Esophagus squamous epithelium (tissue), 5 donors: ENCODE results near the gene BARX2. TPM values are rescaled to one million over a fixed set of nuclear protein-coding genes. Genes with fewer than 3 reads are reported as not detected.

ENCODE experiments used
- DNase-seq: peaks from one replicate; lab custom pipeline; 2025; lab: John Stamatoyannopoulos, UW
- H3K27ac ChIP-seq, 4 donors: fragments of 200-600 bp; sonication (generic); one replicate each; pipeline ENCODE4 v1.5.1; 2016 to 2019; ENCODE audit warnings: mild to moderate bottlenecking in 1 of 4
- H3K27me3 ChIP-seq, 4 donors: fragments of 200-600 bp; sonication (generic); 1 replicate in 3 of 4; 2 replicates in 1 of 4; pipeline versions ENCODE4 v1.5.1 to v1.6.0; 2017 to 2021; ENCODE audit warnings: antibody characterized with exemption in 1 of 4
- H3K36me3 ChIP-seq, 3 donors: fragments of 200-600 bp; sonication (generic); one replicate each; pipeline ENCODE4 v1.5.1; 2016 to 2019
- H3K4me1 ChIP-seq, 3 donors: fragments of 200-600 bp; sonication (generic); one replicate each; pipeline ENCODE4 v1.5.1; 2017 to 2019
- H3K4me3 ChIP-seq, 4 donors: fragments of 200-600 bp; sonication (generic); 1 replicate in 3 of 4; 2 replicates in 1 of 4; pipeline ENCODE4 v1.5.1; 2016 to 2019; ENCODE audit warnings: mild to moderate bottlenecking in 2 of 4, moderate library complexity in 1 of 4
- H3K9me3 ChIP-seq, 3 donors: fragments of 200-600 bp; sonication (generic); one replicate each; pipeline ENCODE4 v1.5.1; 2016 to 2019
- POLR2A ChIP-seq, 4 donors: fragments of 450-650 bp; IDR thresholded peaks; one replicate each; pipeline ENCODE4 v1.6.1; 2017; ENCODE audit warnings: antibody characterized with exemption in 4 of 4, mild to moderate bottlenecking in 4 of 4, moderate library complexity in 3 of 4
- WGBS, 2 donors: methylation state at CpG; one replicate each; pipeline ENCODE4 v1.1.5; 2018; 5-methylcytosine and 5-hydroxymethylcytosine counted together
- intact Hi-C: fragments of 100-400 bp; cut with DNase I; formaldehyde crosslinking; loops from one replicate; pipeline ENCODE4 v1.15.0; 2022
- total RNA-seq, 4 donors: library from RNA; depleted of rRNA; stranded (reverse); fragments of >200 nt; gene quantifications; one replicate each; pipeline ENCODE4 v1.1.0, GENCODE V29; 2016
- TF ChIP-seq, protein P1 (sequence below), 6 experiments: fragments of 450-650 bp in 4 of 6; fragments of 200-600 bp in 2 of 6; sonication (generic) in 2 of 6; IDR thresholded peaks; one replicate each; pipeline ENCODE4 v1.5.1; 2016 to 2019; ENCODE audit warnings: antibody characterized with exemption in 6 of 6, mild to moderate bottlenecking in 4 of 6, moderate library complexity in 4 of 6
- donor health status: DM: yes; HTN: yes; CAD: no.

Gene BARX2
- total RNA-seq, 4 donors from 2014 or later: 45.2 to 102 (median 57.6) TPM

GRCh38 chr11:129460714-129461113, 85.1 kb downstream of the BARX2 start:
- Histone ChIP-seq H3K4me3 (no peak overlapping the region), H3K27me3 (no peaks in the 10 kb centered on the region), H3K9me3 (no peaks in the 10 kb centered on the region), H3K27ac (no peak overlapping the region), H3K36me3 (no peaks in the 10 kb centered on the region), H3K4me1 (peaks cover 6 to 38% (median 17%) of the 10 kb centered on the region in 3 donors)
- intact Hi-C loops: no loop called here
- 46 to 62% methylated on average over 2 of the region's 2 CpGs for WGBS, 2 donors
- TF ChIP-seq, protein P1, sequence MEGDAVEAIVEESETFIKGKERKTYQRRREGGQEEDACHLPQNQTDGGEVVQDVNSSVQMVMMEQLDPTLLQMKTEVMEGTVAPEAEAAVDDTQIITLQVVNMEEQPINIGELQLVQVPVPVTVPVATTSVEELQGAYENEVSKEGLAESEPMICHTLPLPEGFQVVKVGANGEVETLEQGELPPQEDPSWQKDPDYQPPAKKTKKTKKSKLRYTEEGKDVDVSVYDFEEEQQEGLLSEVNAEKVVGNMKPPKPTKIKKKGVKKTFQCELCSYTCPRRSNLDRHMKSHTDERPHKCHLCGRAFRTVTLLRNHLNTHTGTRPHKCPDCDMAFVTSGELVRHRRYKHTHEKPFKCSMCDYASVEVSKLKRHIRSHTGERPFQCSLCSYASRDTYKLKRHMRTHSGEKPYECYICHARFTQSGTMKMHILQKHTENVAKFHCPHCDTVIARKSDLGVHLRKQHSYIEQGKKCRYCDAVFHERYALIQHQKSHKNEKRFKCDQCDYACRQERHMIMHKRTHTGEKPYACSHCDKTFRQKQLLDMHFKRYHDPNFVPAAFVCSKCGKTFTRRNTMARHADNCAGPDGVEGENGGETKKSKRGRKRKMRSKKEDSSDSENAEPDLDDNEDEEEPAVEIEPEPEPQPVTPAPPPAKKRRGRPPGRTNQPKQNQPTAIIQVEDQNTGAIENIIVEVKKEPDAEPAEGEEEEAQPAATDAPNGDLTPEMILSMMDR (IDR thresholded peaks at IDR 0.05): no peak
- TF ChIP-seq POLR2A (IDR thresholded peaks at IDR 0.05): no peak
- no peak for DNase-seq

DNA sequence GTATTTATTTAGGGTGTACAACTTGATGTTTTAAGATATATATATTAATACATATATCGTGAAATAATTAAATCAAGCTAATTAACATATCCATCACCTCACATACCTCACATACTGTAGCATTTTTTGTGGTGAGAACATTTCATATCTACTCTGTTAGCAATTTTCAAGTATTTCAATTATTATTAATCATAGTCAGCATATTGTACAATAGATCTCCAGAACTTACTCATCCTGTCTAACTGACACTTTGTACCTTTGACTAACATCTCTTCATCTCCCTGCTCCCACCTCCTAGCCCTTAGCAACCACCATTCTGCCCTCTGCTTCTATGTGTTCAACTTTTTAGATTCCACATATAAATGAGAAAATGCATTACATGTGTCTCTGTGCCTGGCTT, 108.4 kb downstream of the BARX2 start:
- no peak for DNase-seq
- WGBS, 2 donors: 86 to 93% methylated on average over 1 of the region's 1 CpG
- no peak overlapping the region for H3K27ac ChIP-seq
- intact Hi-C loops: no loop called here
- H3K4me3 ChIP-seq: no peak overlapping the region
- H3K36me3 ChIP-seq: no peaks in the 10 kb centered on the region
- no peaks in the 10 kb centered on the region for H3K27me3 ChIP-seq
- H3K9me3 ChIP-seq: no peaks in the 10 kb centered on the region
- TF ChIP-seq, protein P1 (IDR thresholded peaks at IDR 0.05): no peak
- TF ChIP-seq POLR2A (IDR thresholded peaks at IDR 0.05): no peak
- H3K4me1 ChIP-seq: no peaks in the 10 kb centered on the region

GRCh38 chr11:129489249-129489648, 113.6 kb downstream of the BARX2 start:
- TF ChIP-seq, protein P1 (IDR thresholded peaks at IDR 0.05): no peak
- TF ChIP-seq POLR2A (IDR thresholded peaks at IDR 0.05): no peak
- Histone ChIP-seq H3K27ac (no peak overlapping the region), H3K36me3 (no peaks in the 10 kb centered on the region), H3K4me1 (no peaks in the 10 kb centered on the region), H3K4me3 (no peak overlapping the region), H3K9me3 (no peaks in the 10 kb centered on the region), H3K27me3 (no peaks in the 10 kb centered on the region)
- no peak for DNase-seq
- intact Hi-C loops: no loop called here
- WGBS, 2 donors: 85 to 86% methylated on average over 1 of the region's 1 CpG

GRCh38 chr11:129490004-129490403, 114.4 kb downstream of the BARX2 start:
- TF ChIP-seq POLR2A (IDR thresholded peaks at IDR 0.05): no peak
- TF ChIP-seq, protein P1 (IDR thresholded peaks at IDR 0.05): no peak
- H3K4me1 ChIP-seq: no peaks in the 10 kb centered on the region
- no peak overlapping the region for H3K27ac ChIP-seq
- 44 to 49% methylated on average over 6 of the region's 6 CpGs for WGBS, 2 donors
- no peaks in the 10 kb centered on the region for H3K36me3 ChIP-seq
- intact Hi-C loops: no loop called here
- DNase-seq: no peak
- no peaks in the 10 kb centered on the region for H3K27me3 ChIP-seq
- no peaks in the 10 kb centered on the region for H3K9me3 ChIP-seq
- no peak overlapping the region for H3K4me3 ChIP-seq

DNA sequence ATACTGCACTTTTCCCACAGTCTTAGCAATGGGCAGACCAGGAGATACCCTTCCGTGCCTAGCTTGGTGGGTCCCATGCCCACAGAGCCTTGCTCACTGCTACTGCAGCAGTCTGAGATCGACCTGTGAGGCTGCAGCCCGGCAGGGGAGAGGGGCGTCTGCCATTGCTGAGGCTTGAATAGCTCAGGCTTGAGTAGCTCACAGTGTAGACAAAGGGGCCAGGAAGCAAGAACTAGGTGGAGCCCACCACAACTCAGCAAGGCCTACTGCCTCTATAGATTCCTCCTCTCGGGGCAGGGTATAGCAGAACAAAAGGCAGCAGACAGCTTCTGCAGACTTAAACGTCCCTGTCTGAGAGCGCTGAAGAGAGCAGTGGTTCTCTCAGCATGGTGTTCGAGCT, 118.1 kb downstream of the BARX2 start:
- 86 to 100% methylated on average over 1 to 4 of the region's 8 CpGs for WGBS, 2 donors
- H3K9me3 ChIP-seq: no peaks in the 10 kb centered on the region
- no peak for TF ChIP-seq POLR2A (IDR thresholded peaks at IDR 0.05)
- TF ChIP-seq, protein P1 (IDR thresholded peaks at IDR 0.05): no peak
- no peaks in the 10 kb centered on the region for H3K27me3 ChIP-seq
- no peak for DNase-seq
- no peak overlapping the region for H3K4me3 ChIP-seq
- intact Hi-C loops: no loop called here
- no peaks in the 10 kb centered on the region for H3K36me3 ChIP-seq
- no peaks in the 10 kb centered on the region for H3K4me1 ChIP-seq
- no peak overlapping the region for H3K27ac ChIP-seq

Other genes with a start within 250 kb of the BARX2 start
- gene ARHGAP32, start 183.5 kb upstream of the BARX2 start, total RNA-seq: 10 to 100 TPM; 33.5 to 73.6 (median 61.0) TPM